Esophagus squamous epithelium (tissue), 5 donors: ENCODE results near the gene LTBP2. TPM values are rescaled to one million over a fixed set of nuclear protein-coding genes. Genes with fewer than 3 reads are reported as not detected.

Experiments
- DNase-seq: peaks from one replicate; lab custom pipeline; 2025; lab: John Stamatoyannopoulos, UW
- H3K27ac ChIP-seq, 4 donors: fragments of 200-600 bp; sonication (generic); one replicate each; pipeline ENCODE4 v1.5.1; 2016 to 2019; ENCODE audit warnings: mild to moderate bottlenecking in 1 of 4
- H3K27me3 ChIP-seq, 4 donors: fragments of 200-600 bp; sonication (generic); 1 replicate in 3 of 4; 2 replicates in 1 of 4; pipeline versions ENCODE4 v1.5.1 to v1.6.0; 2017 to 2021; ENCODE audit warnings: antibody characterized with exemption in 1 of 4
- H3K36me3 ChIP-seq, 3 donors: fragments of 200-600 bp; sonication (generic); one replicate each; pipeline ENCODE4 v1.5.1; 2016 to 2019
- H3K4me1 ChIP-seq, 3 donors: fragments of 200-600 bp; sonication (generic); one replicate each; pipeline ENCODE4 v1.5.1; 2017 to 2019
- H3K4me3 ChIP-seq, 4 donors: fragments of 200-600 bp; sonication (generic); 1 replicate in 3 of 4; 2 replicates in 1 of 4; pipeline ENCODE4 v1.5.1; 2016 to 2019; ENCODE audit warnings: mild to moderate bottlenecking in 2 of 4, moderate library complexity in 1 of 4
- H3K9me3 ChIP-seq, 3 donors: fragments of 200-600 bp; sonication (generic); one replicate each; pipeline ENCODE4 v1.5.1; 2016 to 2019
- CTCF ChIP-seq, 6 experiments: fragments of 450-650 bp in 4 of 6; fragments of 200-600 bp in 2 of 6; sonication (generic) in 2 of 6; IDR thresholded peaks; one replicate each; pipeline ENCODE4 v1.5.1; 2016 to 2019; ENCODE audit warnings: antibody characterized with exemption in 6 of 6, mild to moderate bottlenecking in 4 of 6, moderate library complexity in 4 of 6
- POLR2A ChIP-seq, 4 donors: fragments of 450-650 bp; IDR thresholded peaks; one replicate each; pipeline ENCODE4 v1.6.1; 2017; ENCODE audit warnings: antibody characterized with exemption in 4 of 4, mild to moderate bottlenecking in 4 of 4, moderate library complexity in 3 of 4
- WGBS, 2 donors: methylation state at CpG; one replicate each; pipeline ENCODE4 v1.1.5; 2018; 5-methylcytosine and 5-hydroxymethylcytosine counted together
- intact Hi-C: fragments of 100-400 bp; cut with DNase I; formaldehyde crosslinking; loops from one replicate; pipeline ENCODE4 v1.15.0; 2022
- total RNA-seq, 4 donors: library from RNA; depleted of rRNA; stranded (reverse); fragments of >200 nt; gene quantifications; one replicate each; pipeline ENCODE4 v1.1.0, GENCODE V29; 2016
- donor health status: DM: yes; HTN: yes; CAD: no.

The LTBP2 gene
- total RNA-seq, 4 donors from 2014 or later = 10.3 to 41.6 (median 17.0) TPM

DNA sequence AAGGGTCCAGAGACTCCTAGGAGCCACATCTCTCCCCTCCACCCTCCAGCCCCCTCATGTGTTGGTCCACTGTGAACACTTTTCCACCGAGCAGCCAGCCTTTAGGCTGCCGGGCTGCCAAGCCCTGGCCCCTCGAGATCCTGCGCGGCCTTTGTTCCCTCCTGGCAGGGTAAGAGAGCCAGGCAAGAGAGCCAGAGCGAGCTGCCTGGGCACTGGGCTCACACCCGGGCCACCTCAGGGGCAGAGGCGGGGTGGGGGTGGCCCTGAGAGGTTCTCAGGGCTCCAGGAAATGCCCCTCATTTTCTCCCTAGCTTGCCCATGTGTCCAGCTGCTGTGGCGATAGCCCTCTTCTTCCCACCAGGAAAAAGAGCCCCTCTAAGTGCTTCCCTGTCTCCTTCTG, 44.8 kb downstream of the LTBP2 start:
- Histone ChIP-seq H3K9me3 (no peaks in the 10 kb centered on the region), H3K4me3 (no peak overlapping the region), H3K36me3 (no peaks in the 10 kb centered on the region), H3K27me3 (no peaks in the 10 kb centered on the region), H3K27ac (peak overlapping the region; percentile 75 to 95 (median 90)), H3K4me1 (peaks cover 59 to 93% (median 72%) of the 10 kb centered on the region in 3 donors)
- no peak for DNase-seq
- WGBS, 2 donors = 37% methylated on average over 5 of the region's 9 CpGs
- TF ChIP-seq CTCF (IDR thresholded peaks at IDR 0.05) (no peak), POLR2A (IDR thresholded peaks at IDR 0.05) (no peak)
- intact Hi-C loops = no loop called here

- Histone ChIP-seq H3K4me3 (no peak overlapping the region), H3K27me3 (no peaks in the 10 kb centered on the region), H3K27ac (peak overlapping the region; percentile 75 to 95 (median 90)), H3K4me1 (peaks cover 51 to 89% (median 67%) of the 10 kb centered on the region in 3 donors), H3K9me3 (no peaks in the 10 kb centered on the region), H3K36me3 (no peaks in the 10 kb centered on the region)
- no peak for DNase-seq
- 39 to 47% methylated on average over 15 of the region's 15 CpGs for WGBS, 2 donors
- TF ChIP-seq POLR2A (IDR thresholded peaks at IDR 0.05) = no peak
- intact Hi-C loops = no loop called here
Measured at GRCh38 chr14:74566174-74567141, 45.6 kb downstream of the LTBP2 start.

GRCh38 chr14:74563586-74564159, 48.4 kb downstream of the LTBP2 start:
- Histone ChIP-seq H3K27me3 (no peaks in the 10 kb centered on the region), H3K36me3 (no peaks in the 10 kb centered on the region), H3K4me1 (peaks cover 26 to 61% (median 40%) of the 10 kb centered on the region in 3 donors), H3K9me3 (no peaks in the 10 kb centered on the region), H3K4me3 (no peak overlapping the region), H3K27ac (peak overlapping the region in 1 of 4 donors; percentile 42)
- intact Hi-C loops = no loop called here
- no peak for DNase-seq
- 65 to 85% methylated on average over 3 of the region's 3 CpGs for WGBS, 2 donors
- TF ChIP-seq CTCF (IDR thresholded peaks at IDR 0.05) (no peak), POLR2A (IDR thresholded peaks at IDR 0.05) (no peak)

GRCh38 chr14:74563233-74563585, 48.8 kb downstream of the LTBP2 start:
- TF ChIP-seq POLR2A (IDR thresholded peaks at IDR 0.05) (no peak), CTCF (IDR thresholded peaks at IDR 0.05) (no peak)
- 66 to 72% methylated on average over 5 of the region's 5 CpGs for WGBS, 2 donors
- Histone ChIP-seq H3K4me3 (no peak overlapping the region), H3K36me3 (no peaks in the 10 kb centered on the region), H3K27ac (peak overlapping the region in 2 of 4 donors; percentile 23 to 42), H3K27me3 (no peaks in the 10 kb centered on the region), H3K9me3 (no peaks in the 10 kb centered on the region), H3K4me1 (peaks cover 21 to 56% (median 36%) of the 10 kb centered on the region in 3 donors)
- no peak for DNase-seq
- intact Hi-C loops = no loop called here

GRCh38 chr14:74562515-74563232, 49.4 kb downstream of the LTBP2 start:
- H3K4me1 ChIP-seq = peaks cover 17 to 51% (median 31%) of the 10 kb centered on the region in 3 donors
- WGBS, 2 donors = 39 to 62% methylated on average over 3 of the region's 3 CpGs
- H3K27ac ChIP-seq = peak overlapping the region in 2 of 4 donors; percentile 23 to 42
- no peaks in the 10 kb centered on the region for H3K9me3 ChIP-seq
- no peak for DNase-seq
- no peaks in the 10 kb centered on the region for H3K36me3 ChIP-seq
- no peaks in the 10 kb centered on the region for H3K27me3 ChIP-seq
- intact Hi-C loops = no loop called here
- TF ChIP-seq POLR2A (IDR thresholded peaks at IDR 0.05) (no peak), CTCF (IDR thresholded peaks at IDR 0.05) (no peak)
- no peak overlapping the region for H3K4me3 ChIP-seq
